ENCODE results near the gene LRRC3B. TPM values are rescaled to one million over a fixed set of nuclear protein-coding genes. Genes with fewer than 3 reads are reported as not detected.

The LRRC3B gene
- total RNA-seq, 2 experiments from 2014 or later = not detected

GRCh38 chr3:26636096-26636727, 13.6 kb downstream of the LRRC3B start:
- no peaks in the 10 kb centered on the region for H3K27me3 Mint-ChIP-seq (ENCODE audit: low read depth)
- CTCF ChIA-PET = no interaction called here
- no peak overlapping the region for H3K4me3 Mint-ChIP-seq
- ATAC-seq = no peak
- H3K4me1 Mint-ChIP-seq (ENCODE audit: low read depth) = no peaks in the 10 kb centered on the region
- no peak for DNase-seq
- no peak overlapping the region for H3K27ac Mint-ChIP-seq
- H3K36me3 Mint-ChIP-seq (ENCODE audit: low read depth) = no peaks in the 10 kb centered on the region
- POLR2A ChIA-PET = no interaction called here
- no peaks in the 10 kb centered on the region for H3K9me3 Mint-ChIP-seq (ENCODE audit: insufficient read depth)

DNA sequence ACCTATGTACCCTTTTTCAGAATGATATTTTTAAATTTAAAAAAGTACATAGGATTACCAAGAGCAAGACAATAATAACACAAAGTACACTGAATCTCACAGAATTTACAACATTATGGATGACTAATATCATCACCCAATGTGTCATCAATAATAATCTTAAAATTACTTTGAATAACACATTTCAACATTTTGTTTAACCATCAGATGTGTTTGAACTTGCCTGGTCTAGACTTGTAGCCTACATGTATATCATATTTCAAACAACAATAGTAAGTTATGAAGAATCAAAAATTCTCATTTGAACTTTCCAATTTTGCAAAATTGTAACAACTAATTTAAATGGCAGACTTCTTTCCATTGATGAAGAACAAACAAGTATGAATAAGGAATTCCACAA, 15.1 kb downstream of the LRRC3B start:
- H3K9me3 Mint-ChIP-seq (ENCODE audit: insufficient read depth) = no peaks in the 10 kb centered on the region

GRCh38 chr3:26638113-26638512, 15.5 kb downstream of the LRRC3B start:
- DNase-seq (no peak), ATAC-seq (no peak)
- H3K27me3 Mint-ChIP-seq (ENCODE audit: low read depth) = no peaks in the 10 kb centered on the region
- no peaks in the 10 kb centered on the region for H3K36me3 Mint-ChIP-seq (ENCODE audit: low read depth)
- H3K9me3 Mint-ChIP-seq (ENCODE audit: insufficient read depth) = no peaks in the 10 kb centered on the region
- ChIA-PET CTCF (no interaction called here), POLR2A (no interaction called here)
- H3K4me1 Mint-ChIP-seq (ENCODE audit: low read depth) = no peaks in the 10 kb centered on the region
- H3K27ac Mint-ChIP-seq = no peak overlapping the region
- H3K4me3 Mint-ChIP-seq = no peak overlapping the region

More for the DNA sequence above, 15.1 kb downstream of the LRRC3B start:
- no peaks in the 10 kb centered on the region for H3K27me3 Mint-ChIP-seq (ENCODE audit: low read depth)
- CTCF ChIA-PET = no interaction called here
- no peaks in the 10 kb centered on the region for H3K4me1 Mint-ChIP-seq (ENCODE audit: low read depth)
- no peak overlapping the region for H3K27ac Mint-ChIP-seq
- no peak for ATAC-seq
- POLR2A ChIA-PET = no interaction called here
- H3K4me3 Mint-ChIP-seq = no peak overlapping the region
- DNase-seq = no peak
- H3K36me3 Mint-ChIP-seq (ENCODE audit: low read depth) = no peaks in the 10 kb centered on the region

DNA sequence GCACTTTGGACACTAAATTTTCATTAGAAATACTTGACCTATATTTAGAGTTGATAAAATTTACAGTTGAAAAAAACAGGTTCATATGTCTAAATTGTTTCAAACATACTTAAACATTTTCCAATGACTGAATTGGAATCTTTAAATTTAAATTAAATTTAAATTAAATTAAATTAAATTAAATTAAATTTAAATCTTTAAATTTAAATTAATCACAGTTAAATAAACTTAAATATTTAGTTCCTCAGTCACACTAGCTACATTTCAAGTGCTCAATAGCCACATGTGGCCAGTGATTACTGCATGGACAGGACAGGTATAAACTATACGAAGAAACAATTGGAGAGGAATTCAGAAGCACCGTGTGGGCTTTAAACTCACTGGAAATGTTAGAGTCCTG, 16.8 kb downstream of the LRRC3B start:
- Mint-ChIP-seq H3K4me1 (ENCODE audit: low read depth) (no peaks in the 10 kb centered on the region), H3K27me3 (ENCODE audit: low read depth) (no peaks in the 10 kb centered on the region), H3K36me3 (ENCODE audit: low read depth) (no peaks in the 10 kb centered on the region), H3K27ac (no peak overlapping the region), H3K4me3 (no peak overlapping the region), H3K9me3 (ENCODE audit: insufficient read depth) (no peaks in the 10 kb centered on the region)
- ATAC-seq (no peak), DNase-seq (no peak)
- CTCF ChIA-PET = no interaction called here
- POLR2A ChIA-PET = no interaction called here

- CTCF ChIA-PET = no interaction called here
- Mint-ChIP-seq H3K9me3 (ENCODE audit: insufficient read depth) (no peaks in the 10 kb centered on the region), H3K4me3 (no peak overlapping the region), H3K27me3 (ENCODE audit: low read depth) (no peaks in the 10 kb centered on the region), H3K36me3 (ENCODE audit: low read depth) (no peaks in the 10 kb centered on the region), H3K27ac (no peak overlapping the region), H3K4me1 (ENCODE audit: low read depth) (no peaks in the 10 kb centered on the region)
- DNase-seq = no peak
- POLR2A ChIA-PET = no interaction called here
- no peak for ATAC-seq
Observed at GRCh38 chr3:26647078-26647477, 24.5 kb downstream of the LRRC3B start.

DNA sequence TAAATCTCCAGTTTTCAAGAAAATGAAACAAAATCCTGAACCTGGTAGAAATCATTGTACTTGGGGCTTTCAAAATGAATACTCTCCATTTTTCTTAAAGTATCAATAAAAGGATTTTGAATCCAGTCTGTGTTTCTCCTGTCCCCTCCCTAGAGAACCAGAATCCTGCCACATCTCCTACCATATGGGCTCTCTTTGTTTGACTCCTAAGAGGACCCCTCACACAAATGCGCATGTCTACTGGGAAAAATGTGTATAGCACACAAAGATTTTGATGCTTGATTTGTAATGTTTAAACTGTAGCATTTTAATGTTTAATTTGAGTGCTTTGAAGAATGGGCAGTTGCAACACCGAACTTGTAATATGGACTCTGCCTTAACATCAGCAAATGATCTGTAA, 25.9 kb downstream of the LRRC3B start:
- H3K27ac Mint-ChIP-seq = no peak overlapping the region
- POLR2A ChIA-PET = no interaction called here
- H3K36me3 Mint-ChIP-seq (ENCODE audit: low read depth) = no peaks in the 10 kb centered on the region
- CTCF ChIA-PET = no interaction called here
- no peak for DNase-seq
- no peak for ATAC-seq
- no peaks in the 10 kb centered on the region for H3K4me1 Mint-ChIP-seq (ENCODE audit: low read depth)
- no peak overlapping the region for H3K4me3 Mint-ChIP-seq
- H3K27me3 Mint-ChIP-seq (ENCODE audit: low read depth) = no peaks in the 10 kb centered on the region
- no peaks in the 10 kb centered on the region for H3K9me3 Mint-ChIP-seq (ENCODE audit: insufficient read depth)

DNA sequence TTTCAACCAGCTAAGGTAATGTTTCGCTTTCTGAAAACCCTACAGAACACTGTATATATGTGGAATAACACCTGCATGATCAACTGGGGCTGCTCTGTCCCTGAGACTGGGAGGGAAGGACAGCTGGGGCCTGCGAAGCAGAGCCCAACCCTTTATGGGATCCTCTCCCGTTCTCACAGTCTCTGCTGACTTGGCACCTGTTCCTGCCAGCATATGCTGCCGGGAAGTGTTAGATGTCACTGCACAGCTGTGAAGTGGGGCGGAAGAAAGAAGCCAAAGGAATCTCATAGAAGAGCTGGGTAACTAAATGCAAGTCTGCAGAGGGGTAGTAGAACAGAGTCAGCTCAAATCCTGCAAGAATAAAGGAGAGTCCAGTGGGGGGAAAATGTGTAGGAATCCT, 29.6 kb downstream of the LRRC3B start:
- H3K4me1 Mint-ChIP-seq (ENCODE audit: low read depth) = no peaks in the 10 kb centered on the region
- DNase-seq = no peak
- no peak overlapping the region for H3K4me3 Mint-ChIP-seq
- ChIA-PET CTCF (no interaction called here), POLR2A (no interaction called here)
- H3K9me3 Mint-ChIP-seq (ENCODE audit: insufficient read depth) = no peaks in the 10 kb centered on the region
- H3K27ac Mint-ChIP-seq = no peak overlapping the region
- H3K36me3 Mint-ChIP-seq (ENCODE audit: low read depth) = no peaks in the 10 kb centered on the region
- H3K27me3 Mint-ChIP-seq (ENCODE audit: low read depth) = no peaks in the 10 kb centered on the region
- ATAC-seq = no peak

GRCh38 chr3:26653811-26654425, 31.3 kb downstream of the LRRC3B start:
- H3K27ac Mint-ChIP-seq = no peak overlapping the region
- no peaks in the 10 kb centered on the region for H3K27me3 Mint-ChIP-seq (ENCODE audit: low read depth)
- no peak for ATAC-seq
- H3K36me3 Mint-ChIP-seq (ENCODE audit: low read depth) = no peaks in the 10 kb centered on the region
- H3K9me3 Mint-ChIP-seq (ENCODE audit: insufficient read depth) = no peaks in the 10 kb centered on the region
- no peaks in the 10 kb centered on the region for H3K4me1 Mint-ChIP-seq (ENCODE audit: low read depth)
- CTCF ChIA-PET = no interaction called here
- POLR2A ChIA-PET = no interaction called here
- H3K4me3 Mint-ChIP-seq = no peak overlapping the region
- DNase-seq = no peak

DNA sequence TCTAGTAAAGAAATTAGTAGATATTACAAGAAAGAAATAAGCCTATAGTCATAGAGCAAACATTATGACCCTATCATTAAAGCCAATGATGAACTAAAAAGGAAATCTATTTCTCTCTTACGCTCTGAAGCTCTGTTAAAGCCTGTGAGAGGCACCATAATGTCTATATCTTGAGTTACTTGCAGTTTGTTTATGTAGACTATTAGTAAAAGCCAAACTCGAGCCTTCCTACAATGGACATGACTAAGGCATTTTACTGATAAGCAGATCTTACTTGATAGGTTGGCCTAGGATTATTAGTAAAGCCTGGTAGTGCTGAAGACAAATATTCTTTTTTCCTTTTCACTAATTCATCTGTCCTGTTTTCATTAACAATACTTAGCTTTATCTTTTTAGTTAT, 32.7 kb downstream of the LRRC3B start:
- H3K36me3 Mint-ChIP-seq (ENCODE audit: low read depth) = no peaks in the 10 kb centered on the region
- H3K27me3 Mint-ChIP-seq (ENCODE audit: low read depth) = no peaks in the 10 kb centered on the region
- DNase-seq (no peak), ATAC-seq (no peak)
- ChIA-PET CTCF (interaction anchor here (0.5 kb wide), 1 partner anchor 21 kb away, joined by 3 read pairs; no protein-coding TSS in a partner anchor), POLR2A (no interaction called here)
- H3K4me1 Mint-ChIP-seq (ENCODE audit: low read depth) = no peaks in the 10 kb centered on the region
- no peak overlapping the region for H3K4me3 Mint-ChIP-seq
- H3K27ac Mint-ChIP-seq = no peak overlapping the region
- no peaks in the 10 kb centered on the region for H3K9me3 Mint-ChIP-seq (ENCODE audit: insufficient read depth)

- Mint-ChIP-seq H3K27me3 (ENCODE audit: low read depth) (no peaks in the 10 kb centered on the region), H3K9me3 (ENCODE audit: insufficient read depth) (no peaks in the 10 kb centered on the region), H3K4me3 (no peak overlapping the region), H3K36me3 (ENCODE audit: low read depth) (no peaks in the 10 kb centered on the region), H3K27ac (no peak overlapping the region), H3K4me1 (ENCODE audit: low read depth) (no peaks in the 10 kb centered on the region)
- POLR2A ChIA-PET = interaction anchor here (0.6 kb wide), 1 partner anchor 1453 kb away, joined by 3 read pairs; no protein-coding TSS in a partner anchor
- DNase-seq (no peak), ATAC-seq (no peak)
- CTCF ChIA-PET = no interaction called here
Observed at GRCh38 chr3:26657348-26657976, 34.9 kb downstream of the LRRC3B start.

DNA sequence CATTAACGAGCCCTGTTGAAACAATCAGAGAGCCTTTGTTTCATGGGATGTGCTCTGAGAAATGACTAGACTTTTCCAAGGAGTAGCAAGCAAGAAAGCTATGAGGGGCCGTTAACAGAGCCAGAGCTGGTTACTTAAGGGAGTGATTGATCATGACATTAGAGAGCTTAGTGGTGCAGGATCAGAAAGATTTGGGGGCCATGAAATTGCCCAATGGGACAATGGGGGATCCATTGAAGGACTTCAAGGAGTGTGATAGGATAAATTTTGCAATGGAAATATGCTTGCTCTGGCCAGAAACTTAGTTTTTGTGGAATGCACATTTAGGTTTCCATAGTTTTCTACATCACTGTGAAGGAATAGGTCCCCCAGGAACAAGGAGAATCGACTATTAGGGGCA, 45.6 kb downstream of the LRRC3B start:
- no peak for DNase-seq
- Mint-ChIP-seq H3K9me3 (ENCODE audit: insufficient read depth) (peaks cover 4% of the 10 kb centered on the region), H3K27ac (no peak overlapping the region), H3K4me1 (ENCODE audit: low read depth) (no peaks in the 10 kb centered on the region), H3K4me3 (no peak overlapping the region), H3K36me3 (ENCODE audit: low read depth) (no peaks in the 10 kb centered on the region), H3K27me3 (ENCODE audit: low read depth) (no peaks in the 10 kb centered on the region)
- no peak for ATAC-seq
- CTCF ChIA-PET = no interaction called here
- POLR2A ChIA-PET = interaction anchor here (0.6 kb wide), 1 partner anchor 89 kb away, joined by 3 read pairs; no protein-coding TSS in a partner anchor

- Mint-ChIP-seq H3K4me3 (no peak overlapping the region), H3K27ac (no peak overlapping the region), H3K36me3 (ENCODE audit: low read depth) (no peaks in the 10 kb centered on the region), H3K27me3 (ENCODE audit: low read depth) (no peaks in the 10 kb centered on the region), H3K4me1 (ENCODE audit: low read depth) (no peaks in the 10 kb centered on the region), H3K9me3 (ENCODE audit: insufficient read depth) (peaks cover 4% of the 10 kb centered on the region)
- CTCF ChIA-PET = interaction anchor here (0.8 kb wide), 1 partner anchor 44 kb away, joined by 4 read pairs; no protein-coding TSS in a partner anchor
- ATAC-seq (no peak), DNase-seq (no peak)
- POLR2A ChIA-PET = interaction anchor here (0.6 kb wide), 1 partner anchor 90 kb away, joined by 3 read pairs; no protein-coding TSS in a partner anchor
Observed at GRCh38 chr3:26668696-26669095, 46.1 kb downstream of the LRRC3B start.
